Measurements from ENCODE around the gene LINC00305. TPM values are rescaled to one million over a fixed set of nuclear protein-coding genes. Genes with fewer than 3 reads are reported as not detected.

LINC00305 gene
- total RNA-seq: under 1 TPM in 1 of 4 donors, not detected in 3; 0.97 TPM

DNA sequence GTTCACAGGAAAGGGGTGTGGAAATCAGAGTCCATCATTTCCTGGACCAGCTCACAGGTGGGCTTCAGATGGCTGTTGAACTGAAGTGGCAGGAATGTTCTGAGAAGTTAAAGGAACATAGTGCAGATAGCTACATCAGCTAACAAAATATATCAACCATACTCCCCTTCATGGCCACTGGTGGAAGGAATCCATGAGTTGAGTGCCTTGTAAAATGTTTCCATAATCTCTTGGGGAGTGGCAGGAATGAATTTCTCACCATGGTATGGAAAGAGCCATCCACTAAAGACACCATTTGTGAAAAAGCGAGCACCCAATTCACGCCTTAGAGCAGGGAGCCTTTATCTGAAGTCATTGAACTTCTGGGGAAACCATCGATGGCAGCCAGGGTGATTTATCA lies at the start of gene LINC00305:
TSS of gene LINC00305 (minus strand) at position 101 of the 400 bp plus-strand sequence.
- no peak for DNase-seq
- intact Hi-C loops (cut with DNase I; ENCODE audit: low total_unique reads): no loop called here
- Histone ChIP-seq H3K9me3 (no peaks in the 10 kb centered on the region), H3K4me1 (no peaks in the 10 kb centered on the region), H3K4me3 (no peak within 1 kb of the TSS), H3K27me3 (no peaks in the 10 kb centered on the region), H3K36me3 (no peaks in the 10 kb centered on the region), H3K27ac (no peak within 1 kb of the TSS)
- no peak for TF ChIP-seq CTCF (IDR thresholded peaks at IDR 0.05)
- TF ChIP-seq POLR2A (IDR thresholded peaks at IDR 0.05): no peak

- Histone ChIP-seq H3K27me3 (no peaks in the 10 kb centered on the region), H3K4me3 (no peak overlapping the region), H3K27ac (no peak overlapping the region), H3K36me3 (no peaks in the 10 kb centered on the region), H3K4me1 (no peaks in the 10 kb centered on the region), H3K9me3 (no peaks in the 10 kb centered on the region)
- intact Hi-C loops (cut with DNase I; ENCODE audit: low total_unique reads): no loop called here
- no peak for DNase-seq
- TF ChIP-seq POLR2A (IDR thresholded peaks at IDR 0.05) (no peak), CTCF (IDR thresholded peaks at IDR 0.05) (no peak)
Observed at GRCh38 chr18:64191069-64191468, 42.2 kb upstream of the LINC00305 start.

DNA sequence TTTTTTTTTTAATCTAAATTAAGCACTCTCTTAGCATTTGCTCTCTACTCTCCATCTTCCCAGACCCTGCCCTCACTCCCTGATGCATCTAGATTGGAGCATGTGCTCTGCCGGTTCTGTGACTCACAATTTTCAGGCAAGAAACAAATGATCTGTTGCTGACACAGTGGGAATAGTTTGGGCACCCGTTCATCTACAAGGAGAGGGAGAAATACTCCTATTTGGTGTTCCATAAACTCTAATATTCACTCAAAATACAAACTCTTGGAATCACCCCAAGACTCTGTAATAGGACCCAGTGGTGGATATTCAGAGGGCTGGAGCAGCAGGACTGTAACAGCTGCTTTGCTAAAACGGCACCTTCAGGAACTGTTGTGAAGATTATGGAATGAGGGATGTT lies 37.1 kb upstream of the LINC00305 start:
- intact Hi-C loops (cut with DNase I; ENCODE audit: low total_unique reads): no loop called here
- Histone ChIP-seq H3K36me3 (no peaks in the 10 kb centered on the region), H3K4me1 (no peaks in the 10 kb centered on the region), H3K27me3 (no peaks in the 10 kb centered on the region), H3K27ac (no peak overlapping the region), H3K9me3 (no peaks in the 10 kb centered on the region), H3K4me3 (no peak overlapping the region)
- DNase-seq: no peak
- no peak for TF ChIP-seq POLR2A (IDR thresholded peaks at IDR 0.05)
- no peak for TF ChIP-seq CTCF (IDR thresholded peaks at IDR 0.05)

- no peaks in the 10 kb centered on the region for H3K27me3 ChIP-seq
- intact Hi-C loops (cut with DNase I; ENCODE audit: low total_unique reads): no loop called here
- DNase-seq: no peak
- H3K27ac ChIP-seq: no peak overlapping the region
- no peaks in the 10 kb centered on the region for H3K9me3 ChIP-seq
- H3K4me3 ChIP-seq: no peak overlapping the region
- H3K4me1 ChIP-seq: no peaks in the 10 kb centered on the region
- no peak for TF ChIP-seq CTCF (IDR thresholded peaks at IDR 0.05)
- no peak for TF ChIP-seq POLR2A (IDR thresholded peaks at IDR 0.05)
- H3K36me3 ChIP-seq: no peaks in the 10 kb centered on the region
Observed at GRCh38 chr18:64183665-64184064, 34.8 kb upstream of the LINC00305 start.

DNA sequence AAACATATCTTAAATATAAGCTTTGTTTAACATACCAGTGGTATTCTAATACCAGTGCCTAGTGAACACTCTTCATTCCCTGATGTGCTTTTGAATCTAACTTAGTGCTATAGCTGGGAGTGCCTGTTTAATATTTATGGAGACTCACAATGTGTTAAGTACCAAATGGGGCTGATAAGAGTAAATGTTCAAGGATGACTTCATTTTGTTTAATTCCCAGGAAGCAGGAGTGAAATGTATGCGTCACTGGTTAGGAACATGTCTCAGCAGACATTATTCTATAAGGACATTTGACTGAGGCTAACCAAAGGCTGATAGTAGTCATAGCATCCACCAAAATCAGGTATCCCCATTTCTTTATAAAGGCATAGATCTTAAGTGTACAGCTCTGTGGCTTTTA lies 31.7 kb upstream of the LINC00305 start:
- DNase-seq: no peak
- Histone ChIP-seq H3K4me3 (no peak overlapping the region), H3K9me3 (no peaks in the 10 kb centered on the region), H3K27ac (no peak overlapping the region), H3K4me1 (no peaks in the 10 kb centered on the region), H3K36me3 (no peaks in the 10 kb centered on the region), H3K27me3 (no peaks in the 10 kb centered on the region)
- TF ChIP-seq CTCF (IDR thresholded peaks at IDR 0.05) (no peak), POLR2A (IDR thresholded peaks at IDR 0.05) (no peak)
- intact Hi-C loops (cut with DNase I; ENCODE audit: low total_unique reads): no loop called here

All from uterus (tissue), 4 donors.